ENCODE results near the gene ZNF341. TPM values are rescaled to one million over a fixed set of nuclear protein-coding genes. Genes with fewer than 3 reads are reported as not detected.

The ZNF341 gene
- total RNA-seq, 1 experiment from 2014 or later: 7.7 TPM

DNA sequence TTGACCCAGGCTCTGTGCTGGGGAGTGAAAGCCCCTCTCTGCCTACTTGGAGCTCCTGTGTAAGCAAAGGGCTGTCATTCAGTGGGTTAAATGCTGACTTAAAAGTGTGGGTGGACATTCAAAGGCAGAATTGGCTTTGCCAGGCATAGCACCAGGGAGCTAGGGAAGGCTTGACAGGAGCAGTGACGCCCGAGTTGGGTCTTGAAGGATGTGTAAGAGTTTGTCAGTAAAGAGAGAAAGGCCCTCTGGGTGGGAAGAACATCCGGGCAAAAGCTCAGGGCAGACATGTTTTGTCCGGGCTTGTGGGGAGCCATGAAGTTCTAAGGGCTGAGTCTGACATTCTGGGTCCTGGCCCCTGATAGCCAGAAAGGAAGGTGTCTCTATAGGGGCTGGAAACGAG is 51.5 kb downstream of the ZNF341 start:
- no peak for ATAC-seq
- Histone ChIP-seq H3K36me3 (ENCODE audit: control insufficient read depth, insufficient read depth, low read length) (no peaks in the 10 kb centered on the region), H3K4me3 (ENCODE audit: low read depth in 2 of 2, low read length in 2 of 2) (no peak overlapping the region), H3K27ac (ENCODE audit: low read length) (no peak overlapping the region), H3K9me3 (ENCODE audit: control insufficient read depth, insufficient read depth, low read depth, low read length) (no peaks in the 10 kb centered on the region), H3K27me3 (ENCODE audit: control insufficient read depth, insufficient read depth, low read length) (no peaks in the 10 kb centered on the region), H3K4me1 (ENCODE audit: control insufficient read depth, insufficient read depth, low read length) (no peaks in the 10 kb centered on the region)
- intact Hi-C loops (cut with micrococcal nuclease; ENCODE audit: unreplicated experiment): no loop called here
- no TSS peak for BruUV-seq (replicated peaks)
- in situ Hi-C loops (cut with HindIII; ENCODE audit: low pct_unique_long_range_greater_than_20kb, low sequenced_read_pairs): no loop called here
- POLR2A ChIA-PET: no interaction called here
- DNase-seq (ENCODE audit: low read depth, low spot score): no peak
- CTCF ChIA-PET: no interaction called here
- no peak for TF ChIP-seq TCF7L2 (IDR thresholded peaks at IDR 0.05; ENCODE audit: low read depth, low read length)
- no peak for TF ChIP-seq POLR2AphosphoS5 (IDR thresholded peaks at IDR 0.05; ENCODE audit: low read depth, low read length)
- TF ChIP-seq, protein P1, sequence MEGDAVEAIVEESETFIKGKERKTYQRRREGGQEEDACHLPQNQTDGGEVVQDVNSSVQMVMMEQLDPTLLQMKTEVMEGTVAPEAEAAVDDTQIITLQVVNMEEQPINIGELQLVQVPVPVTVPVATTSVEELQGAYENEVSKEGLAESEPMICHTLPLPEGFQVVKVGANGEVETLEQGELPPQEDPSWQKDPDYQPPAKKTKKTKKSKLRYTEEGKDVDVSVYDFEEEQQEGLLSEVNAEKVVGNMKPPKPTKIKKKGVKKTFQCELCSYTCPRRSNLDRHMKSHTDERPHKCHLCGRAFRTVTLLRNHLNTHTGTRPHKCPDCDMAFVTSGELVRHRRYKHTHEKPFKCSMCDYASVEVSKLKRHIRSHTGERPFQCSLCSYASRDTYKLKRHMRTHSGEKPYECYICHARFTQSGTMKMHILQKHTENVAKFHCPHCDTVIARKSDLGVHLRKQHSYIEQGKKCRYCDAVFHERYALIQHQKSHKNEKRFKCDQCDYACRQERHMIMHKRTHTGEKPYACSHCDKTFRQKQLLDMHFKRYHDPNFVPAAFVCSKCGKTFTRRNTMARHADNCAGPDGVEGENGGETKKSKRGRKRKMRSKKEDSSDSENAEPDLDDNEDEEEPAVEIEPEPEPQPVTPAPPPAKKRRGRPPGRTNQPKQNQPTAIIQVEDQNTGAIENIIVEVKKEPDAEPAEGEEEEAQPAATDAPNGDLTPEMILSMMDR (IDR thresholded peaks at IDR 0.05): no peak
- TF ChIP-seq, protein P2, sequence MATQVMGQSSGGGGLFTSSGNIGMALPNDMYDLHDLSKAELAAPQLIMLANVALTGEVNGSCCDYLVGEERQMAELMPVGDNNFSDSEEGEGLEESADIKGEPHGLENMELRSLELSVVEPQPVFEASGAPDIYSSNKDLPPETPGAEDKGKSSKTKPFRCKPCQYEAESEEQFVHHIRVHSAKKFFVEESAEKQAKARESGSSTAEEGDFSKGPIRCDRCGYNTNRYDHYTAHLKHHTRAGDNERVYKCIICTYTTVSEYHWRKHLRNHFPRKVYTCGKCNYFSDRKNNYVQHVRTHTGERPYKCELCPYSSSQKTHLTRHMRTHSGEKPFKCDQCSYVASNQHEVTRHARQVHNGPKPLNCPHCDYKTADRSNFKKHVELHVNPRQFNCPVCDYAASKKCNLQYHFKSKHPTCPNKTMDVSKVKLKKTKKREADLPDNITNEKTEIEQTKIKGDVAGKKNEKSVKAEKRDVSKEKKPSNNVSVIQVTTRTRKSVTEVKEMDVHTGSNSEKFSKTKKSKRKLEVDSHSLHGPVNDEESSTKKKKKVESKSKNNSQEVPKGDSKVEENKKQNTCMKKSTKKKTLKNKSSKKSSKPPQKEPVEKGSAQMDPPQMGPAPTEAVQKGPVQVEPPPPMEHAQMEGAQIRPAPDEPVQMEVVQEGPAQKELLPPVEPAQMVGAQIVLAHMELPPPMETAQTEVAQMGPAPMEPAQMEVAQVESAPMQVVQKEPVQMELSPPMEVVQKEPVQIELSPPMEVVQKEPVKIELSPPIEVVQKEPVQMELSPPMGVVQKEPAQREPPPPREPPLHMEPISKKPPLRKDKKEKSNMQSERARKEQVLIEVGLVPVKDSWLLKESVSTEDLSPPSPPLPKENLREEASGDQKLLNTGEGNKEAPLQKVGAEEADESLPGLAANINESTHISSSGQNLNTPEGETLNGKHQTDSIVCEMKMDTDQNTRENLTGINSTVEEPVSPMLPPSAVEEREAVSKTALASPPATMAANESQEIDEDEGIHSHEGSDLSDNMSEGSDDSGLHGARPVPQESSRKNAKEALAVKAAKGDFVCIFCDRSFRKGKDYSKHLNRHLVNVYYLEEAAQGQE (IDR thresholded peaks at IDR 0.05; ENCODE audit: insufficient read depth in 1 of 2, low read depth in 2 of 2, low read length in 1 of 2): no peak
- no peak for TF ChIP-seq SIN3A (IDR thresholded peaks at IDR 0.05; ENCODE audit: borderline replicate concordance, insufficient read depth, low read depth, low read length)

DNA sequence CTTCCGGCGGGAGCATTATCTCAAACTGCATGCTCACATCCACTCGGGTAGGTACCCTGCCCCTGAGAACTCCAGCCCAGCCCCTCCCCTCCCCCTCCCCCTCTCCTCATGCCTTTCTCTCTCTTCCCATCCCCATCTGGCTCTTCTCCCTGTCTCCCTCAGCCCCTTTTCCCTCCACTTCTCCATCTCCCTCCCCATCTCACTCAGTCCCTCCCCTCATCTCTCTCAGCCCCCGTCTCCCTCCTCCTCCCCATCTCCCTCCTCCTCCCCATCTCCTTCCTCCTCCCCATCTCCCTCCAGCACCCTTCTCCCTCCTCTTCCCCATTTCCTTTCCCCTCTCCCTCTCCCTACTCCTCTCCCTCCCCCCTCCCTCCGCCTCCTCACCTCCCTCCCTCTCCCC is 52.0 kb downstream of the ZNF341 start:
- in situ Hi-C loops (cut with HindIII; ENCODE audit: low pct_unique_long_range_greater_than_20kb, low sequenced_read_pairs): no loop called here
- BruUV-seq (replicated peaks): no TSS peak
- Histone ChIP-seq H3K27me3 (ENCODE audit: control insufficient read depth, insufficient read depth, low read length) (no peaks in the 10 kb centered on the region), H3K27ac (ENCODE audit: low read length) (no peak overlapping the region), H3K36me3 (ENCODE audit: control insufficient read depth, insufficient read depth, low read length) (no peaks in the 10 kb centered on the region), H3K9me3 (ENCODE audit: control insufficient read depth, insufficient read depth, low read depth, low read length) (no peaks in the 10 kb centered on the region), H3K4me3 (ENCODE audit: low read depth in 2 of 2, low read length in 2 of 2) (no peak overlapping the region), H3K4me1 (ENCODE audit: control insufficient read depth, insufficient read depth, low read length) (peaks cover 4% of the 10 kb centered on the region)
- ChIA-PET POLR2A (no interaction called here), CTCF (no interaction called here)
- no peak for ATAC-seq
- intact Hi-C loops (cut with micrococcal nuclease; ENCODE audit: unreplicated experiment): no loop called here
- TF ChIP-seq, protein P1 (IDR thresholded peaks at IDR 0.05): no peak
- TF ChIP-seq, protein P2 (IDR thresholded peaks at IDR 0.05; ENCODE audit: insufficient read depth in 1 of 2, low read depth in 2 of 2, low read length in 1 of 2): no peak
- TF ChIP-seq POLR2AphosphoS5 (IDR thresholded peaks at IDR 0.05; ENCODE audit: low read depth, low read length) (no peak), TCF7L2 (IDR thresholded peaks at IDR 0.05; ENCODE audit: low read depth, low read length) (no peak), SIN3A (IDR thresholded peaks at IDR 0.05; ENCODE audit: borderline replicate concordance, insufficient read depth, low read depth, low read length) (no peak)
- no peak for DNase-seq (ENCODE audit: low read depth, low spot score)
